H1 (cell line): Measurements from ENCODE around the gene MILR1. TPM values are rescaled to one million over a fixed set of nuclear protein-coding genes. Genes with fewer than 3 reads are reported as not detected.

Source experiments
- CTCF ChIA-PET: fragments of 300-600 bp; sonication (Branson Sonifier 250); formaldehyde crosslinking; loops from one replicate; lab custom pipeline; 2021; ENCODE audit not compliant: partially characterized antibody; lab: Charles Lee
- POLR2A ChIA-PET: fragments of 300-600 bp; sonication (Branson Sonifier 250); formaldehyde crosslinking; loops from one replicate; lab custom pipeline; 2021; ENCODE audit warnings: inconsistent platforms; ENCODE audit not compliant: partially characterized antibody; lab: Charles Lee
- DNase-seq, 2 experiments: peaks; one replicate each; pipeline versions ENCODE4 v3.0.0 to v3.0.0-alpha.2; 2010 to 2022; ENCODE audit warnings: low spot score in 2 of 2, low read depth in 1 of 2, mixed read lengths in 1 of 2
- FAIRE-seq: peaks from 2 replicates; lab custom pipeline; 2011; peaks lifted over from hg19 to GRCh38; lab: Jason Lieb, UNC
- H2AFZ ChIP-seq: 2 replicates; pipeline ENCODE4 v1.8.1; 2012; ENCODE audit warnings: low read length, inconsistent platforms
- H2AK5ac ChIP-seq: 2 replicates; pipeline ENCODE4 v1.6.1; 2013; ENCODE audit warnings: low read depth, low read length
- H2BK120ac ChIP-seq: replicated peaks from 2 replicates; pipeline ENCODE3; 2013; ENCODE audit warnings: low read depth, low read length, inconsistent platforms
- H2BK12ac ChIP-seq: 2 replicates; pipeline ENCODE4 v1.6.1; 2013; ENCODE audit warnings: low read depth, low read length
- H2BK15ac ChIP-seq: 2 replicates; pipeline ENCODE4 v1.6.1; 2013; ENCODE audit warnings: low read length
- H2BK20ac ChIP-seq: 2 replicates; pipeline ENCODE4 v1.6.1; 2013; ENCODE audit warnings: low read length
- H2BK5ac ChIP-seq: 2 replicates; pipeline ENCODE4 v1.6.1; 2013; ENCODE audit warnings: low read depth, low read length
- H3K14ac ChIP-seq: 2 replicates; pipeline ENCODE4 v1.6.1; 2013; ENCODE audit warnings: inconsistent platforms; ENCODE audit not compliant: insufficient read length
- H3K18ac ChIP-seq: 2 replicates; pipeline ENCODE4 v1.6.1; 2013; ENCODE audit warnings: low read length; ENCODE audit errors: extremely low read depth
- H3K23ac ChIP-seq: 2 replicates; pipeline ENCODE4 v1.6.1; 2013; ENCODE audit warnings: inconsistent platforms; ENCODE audit not compliant: insufficient read length
- H3K23me2 ChIP-seq: 2 replicates; pipeline ENCODE4 v1.6.1; 2013; ENCODE audit warnings: low read depth, low read length
- H3K27ac ChIP-seq: 2 replicates; pipeline ENCODE4 v1.6.1; 2011; ENCODE audit warnings: low read depth, low read length, inconsistent platforms
- H3K27me3 ChIP-seq, 4 experiments: replicated peaks in 1 of 4; 1 replicate in 1 of 4; 2 replicates in 3 of 4; pipeline versions ENCODE4 v1.6.1 to v1.8.1; 2011 to 2013; ENCODE audit warnings: low read length in 3 of 4, mild to moderate bottlenecking in 3 of 4, inconsistent platforms in 2 of 4, mixed read lengths in 2 of 4, moderate library complexity in 1 of 4; ENCODE audit not compliant: control insufficient read depth in 3 of 4, insufficient read depth in 3 of 4; ENCODE audit errors: extremely low read depth in 1 of 4
- H3K36me3 ChIP-seq, 4 experiments: 2 replicates each; pipeline versions ENCODE4 v1.6.1 to v1.8.1; 2011 to 2013; ENCODE audit warnings: mild to moderate bottlenecking in 4 of 4, low read length in 3 of 4, moderate library complexity in 2 of 4, control low read depth in 1 of 4, inconsistent platforms in 1 of 4; ENCODE audit not compliant: insufficient read depth in 4 of 4, control insufficient read depth in 2 of 4
- H3K4ac ChIP-seq: replicated peaks from 2 replicates; pipeline ENCODE3; 2013; ENCODE audit warnings: low read length, low read depth, mixed read lengths, inconsistent platforms; ENCODE audit not compliant: insufficient read length
- H3K4me1 ChIP-seq, 4 experiments: replicated peaks in 1 of 4; 1 replicate in 1 of 4; 2 replicates in 3 of 4; pipeline versions ENCODE4 v1.6.1 to v1.8.1; 2011 to 2013; ENCODE audit warnings: low read length in 3 of 4, inconsistent platforms in 2 of 4, mixed read lengths in 1 of 4; ENCODE audit not compliant: insufficient read depth in 4 of 4, control insufficient read depth in 3 of 4
- H3K4me2 ChIP-seq, 2 experiments: 2 replicates each; pipeline versions ENCODE4 v1.6.1 to v1.8.1; 2011 to 2013; ENCODE audit warnings: low read depth in 2 of 2, low read length in 2 of 2, control low read depth in 1 of 2, inconsistent platforms in 1 of 2, mild to moderate bottlenecking in 1 of 2; ENCODE audit not compliant: insufficient read depth in 1 of 2
- H3K4me3 ChIP-seq, 4 experiments: fragments of 200-600, 300-600 bp in 1 of 4; sonication (generic), shearing (Covaris generic), sonication (Bioruptor Twin) in 1 of 4; 2 replicates each; pipeline versions ENCODE4 v1.5.1 to v1.8.1; 2011 to 2016; ENCODE audit warnings: low read length in 4 of 4, low read depth in 3 of 4, control low read depth in 2 of 4, inconsistent platforms in 2 of 4, mild to moderate bottlenecking in 2 of 4, mixed read lengths in 1 of 4, moderate library complexity in 1 of 4; ENCODE audit not compliant: insufficient read depth in 2 of 4; ENCODE audit errors: extremely low read depth in 1 of 4
- H3K56ac ChIP-seq: replicated peaks from 2 replicates; pipeline ENCODE3; 2013; ENCODE audit warnings: low read depth, mild to moderate bottlenecking, mixed read lengths, low read length, inconsistent platforms; ENCODE audit not compliant: insufficient read length
- H3K79me1 ChIP-seq: 2 replicates; pipeline ENCODE4 v1.6.1; 2013; ENCODE audit warnings: low read depth, low read length, control low read depth
- H3K79me2 ChIP-seq, 2 experiments: 2 replicates each; pipeline versions ENCODE4 v1.6.1 to v1.8.1; 2012 to 2013; ENCODE audit warnings: low read length in 2 of 2, mild to moderate bottlenecking in 2 of 2, inconsistent platforms in 1 of 2; ENCODE audit not compliant: insufficient read depth in 2 of 2, control insufficient read depth in 1 of 2
- H3K9ac ChIP-seq, 4 experiments: replicated peaks in 1 of 4; 1 replicate in 1 of 4; 2 replicates in 3 of 4; pipeline versions ENCODE4 v1.6.1 to v1.8.1; 2011 to 2013; ENCODE audit warnings: low read depth in 3 of 4, low read length in 3 of 4, control low read depth in 2 of 4, mild to moderate bottlenecking in 2 of 4, moderate library complexity in 2 of 4, inconsistent platforms in 1 of 4; ENCODE audit errors: extremely low read depth in 1 of 4
- H3K9me3 ChIP-seq, 2 experiments: 2 replicates each; pipeline versions ENCODE4 v1.6.1 to v1.8.1; 2012 to 2013; ENCODE audit warnings: mild to moderate bottlenecking in 2 of 2, moderate library complexity in 2 of 2, control low read depth in 1 of 2, inconsistent platforms in 1 of 2, low read depth in 1 of 2, low read length in 1 of 2, mixed read lengths in 1 of 2; ENCODE audit not compliant: insufficient read depth in 2 of 2
- H4K20me1 ChIP-seq, 2 experiments: replicated peaks in 1 of 2; 2 replicates each; pipeline versions ENCODE3 to v1.8.1; 2011 to 2013; ENCODE audit warnings: inconsistent platforms in 2 of 2, low read length in 2 of 2, mild to moderate bottlenecking in 1 of 2; ENCODE audit not compliant: insufficient read depth in 2 of 2, control insufficient read depth in 1 of 2
- H4K5ac ChIP-seq: 2 replicates; pipeline ENCODE4 v1.6.1; 2013; ENCODE audit warnings: low read length, low read depth, mixed read lengths, inconsistent platforms; ENCODE audit not compliant: insufficient read length
- H4K8ac ChIP-seq: 2 replicates; pipeline ENCODE4 v1.8.0; 2013; ENCODE audit warnings: mild to moderate bottlenecking, moderate library complexity, low read length, inconsistent platforms; ENCODE audit not compliant: insufficient read depth; ENCODE audit errors: extremely low read depth
- H4K91ac ChIP-seq: replicated peaks from 2 replicates; pipeline ENCODE3; 2013; ENCODE audit warnings: low read length, mixed read lengths, inconsistent platforms; ENCODE audit not compliant: insufficient read length
- EGR1 ChIP-seq: IDR thresholded peaks from 2 replicates; pipeline ENCODE4 v1.6.1; 2011; ENCODE audit warnings: low read depth, low read length, borderline replicate concordance
- GABPA ChIP-seq: IDR thresholded peaks from 2 replicates; pipeline ENCODE4 v1.6.1; 2011; ENCODE audit warnings: mild to moderate bottlenecking, low read length, moderate library complexity, borderline replicate concordance; ENCODE audit not compliant: insufficient read depth
- HDAC6 ChIP-seq: IDR thresholded peaks from one replicate; pipeline ENCODE4 v1.7.1; 2012; ENCODE audit warnings: low read depth, mild to moderate bottlenecking, inconsistent platforms, low read length, moderate library complexity
- JUND ChIP-seq: IDR thresholded peaks from 2 replicates; pipeline ENCODE4 v1.6.1; 2011; ENCODE audit warnings: mild to moderate bottlenecking, improper control_type of control experiment, low read length
- KDM1A ChIP-seq: fragments of 200-600, 300-600 bp; sonication (generic); IDR thresholded peaks from 2 replicates; pipeline ENCODE4 v1.7.1; 2016; ENCODE audit warnings: mild to moderate bottlenecking, low read length, borderline replicate concordance
- KDM5A ChIP-seq: fragments of 200-600 bp; IDR thresholded peaks from 2 replicates; pipeline ENCODE4 v1.7.1; 2012; ENCODE audit warnings: mild to moderate bottlenecking, low read length, inconsistent platforms, mixed read lengths
- POU5F1 ChIP-seq: IDR thresholded peaks from 2 replicates; pipeline ENCODE4 v1.6.1; 2011; ENCODE audit warnings: low read depth, mild to moderate bottlenecking, low read length, moderate library complexity
- RBBP5 ChIP-seq: IDR thresholded peaks from 2 replicates; pipeline ENCODE4 v1.7.1; 2012; ENCODE audit warnings: low read depth, mild to moderate bottlenecking, inconsistent platforms, low read length, moderate library complexity, borderline replicate concordance
- SP1 ChIP-seq: IDR thresholded peaks from 2 replicates; pipeline ENCODE4 v1.6.1; 2011; ENCODE audit warnings: low read depth, low read length
- TAF1 ChIP-seq: IDR thresholded peaks from 2 replicates; pipeline ENCODE4 v1.6.1; 2011; ENCODE audit warnings: mild to moderate bottlenecking, low read depth, low read length
- TBP ChIP-seq: IDR thresholded peaks from 2 replicates; pipeline ENCODE4 v1.6.1; 2011; ENCODE audit warnings: low read depth, low read length, improper control_type of control experiment
- ZNF274 ChIP-seq: IDR thresholded peaks from 2 replicates; pipeline ENCODE4 v1.7.0; 2012; ENCODE audit warnings: low read length, borderline replicate concordance; ENCODE audit errors: extremely low read depth
- WGBS, 2 experiments: shearing (Covaris generic) in 1 of 2; methylation state at CpG; one replicate each; pipeline versions ENCODE4 v1.1.6 to v1.1.7; 2013 to 2015; ENCODE audit warnings: low lambda C conversion rate in 2 of 2, mixed read lengths in 2 of 2, inconsistent platforms in 1 of 2, low coverage in 1 of 2, missing lambda C conversion rate in 1 of 2; ENCODE audit not compliant: insufficient replicate concordance in 2 of 2, insufficient coverage in 1 of 2, insufficient read length in 1 of 2; ENCODE audit errors: extremely low coverage in 1 of 2, missing lambda C conversion rate in 1 of 2; 5-methylcytosine and 5-hydroxymethylcytosine counted together
- polyA plus RNA-seq, 7 experiments: library from polyadenylated mRNA; depleted of rRNA in 3 of 7; stranded (reverse) in 5 of 7; unstranded in 2 of 7; fragments of >200 nt in 5 of 7; fragments of 200-250 nt in 2 of 7; gene quantifications; 1 replicate in 5 of 7; 2 replicates in 1 of 7; 4 replicates in 1 of 7; pipeline versions ENCODE4 v1.2.1 to v1.2.3, GENCODE V29; 2011 to 2013; ENCODE audit warnings: missing spikeins in 2 of 7, mixed read lengths in 2 of 7
- total RNA-seq: library from RNA; stranded (reverse); fragmentation: NEBNext Ultra II Directional; extraction: Animal tissue kit (Norgen Biotek cat#: 25700); gene quantifications from 2 replicates; pipeline ENCODE4 v1.2.1, GENCODE V29; 2021

MILR1 gene
- total and polyA plus RNA-seq, 2 of the 8 experiments (the other 6 are each of a cell fraction or from before 2014, with no cell fraction given) = not detected

DNA sequence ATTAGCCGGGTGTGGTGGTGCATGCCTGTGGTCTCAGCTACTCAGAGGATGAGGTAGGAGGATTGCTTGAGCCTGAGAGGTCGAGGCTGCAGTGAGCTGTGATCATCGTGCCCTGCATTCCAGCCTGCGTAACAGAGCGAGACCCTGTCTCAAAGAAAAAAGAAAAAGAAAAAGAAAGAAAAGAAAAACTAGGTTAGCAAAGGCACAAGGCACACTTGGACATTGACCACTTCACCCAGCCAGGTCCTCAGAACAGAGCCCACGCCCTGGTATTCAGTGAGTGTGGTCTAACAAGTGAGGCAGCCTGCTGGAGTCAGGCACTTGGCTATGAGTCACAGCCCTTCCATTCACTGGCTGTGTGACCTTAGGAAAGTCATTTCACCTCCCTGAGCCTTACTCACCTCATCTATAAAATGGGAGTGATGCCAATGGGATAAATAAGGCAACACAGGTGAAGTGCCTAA, 10.4 kb downstream of the MILR1 start:
- Histone ChIP-seq H3K36me3 (no peaks in the 10 kb centered on the region), H3K18ac (no peak overlapping the region), H4K5ac (no peak overlapping the region), H3K4me3 (no peak overlapping the region), H3K4me1 (no peaks in the 10 kb centered on the region), H3K23me2 (no peaks in the 10 kb centered on the region), H3K9me3 (no peaks in the 10 kb centered on the region), H2AFZ (no peak overlapping the region), H2BK120ac (no peak overlapping the region), H3K4me2 (no peak overlapping the region), H3K27me3 (no peaks in the 10 kb centered on the region; a peak in 1 of 7 replicates), H3K14ac (no peak overlapping the region), H4K8ac (no peak overlapping the region), H4K91ac (no peak overlapping the region), H3K56ac (no peak overlapping the region), H2AK5ac (no peak overlapping the region), H3K9ac (no peak overlapping the region), H4K20me1 (no peaks in the 10 kb centered on the region), H2BK20ac (no peak overlapping the region), H3K79me2 (no peaks in the 10 kb centered on the region), H2BK5ac (no peak overlapping the region), H3K23ac (no peak overlapping the region), H2BK12ac (no peak overlapping the region), H2BK15ac (no peak overlapping the region), H3K27ac (no peak overlapping the region), H3K79me1 (no peaks in the 10 kb centered on the region), H3K4ac (no peak overlapping the region)
- TF ChIP-seq KDM5A (no peak), KDM1A (no peak), GABPA (no peak), POU5F1 (no peak), TBP (no peak), JUND (no peak), SP1 (no peak), TAF1 (no peak), HDAC6 (no peak), EGR1 (no peak), ZNF274 (no peak), RBBP5 (no peak)
- ChIA-PET CTCF (interaction anchor here (0.8 to 3.7 kb wide), 4 partner anchors 38 to 40 kb away, joined by 3 to 22 read pairs (median 3); partner anchors contain the start of gene POLG2), POLR2A (interaction anchor here (1.0 to 1.2 kb wide), 3 partner anchors 11 to 46 kb away, joined by 3 to 4 read pairs (median 3); no protein-coding TSS in a partner anchor)
- DNase-seq (no peak), FAIRE-seq (no peak)
- 100% methylated on average over 6 of the region's 6 CpGs; no CpG with 5 or more reads in 1 of the 2 experiments for WGBS, 2 experiments
